Esophagus (tissue), 2 donors: ENCODE results near the gene MYO9B. TPM values are rescaled to one million over a fixed set of nuclear protein-coding genes. Genes with fewer than 3 reads are reported as not detected.

Experiments used
- H3K27ac ChIP-seq, 2 donors: one replicate each; pipeline ENCODE4 v1.5.1; 2013; ENCODE audit warnings: low read depth in 2 of 2, mild to moderate bottlenecking in 2 of 2, inconsistent platforms in 1 of 2, low read length in 1 of 2, moderate library complexity in 1 of 2
- H3K27me3 ChIP-seq, 2 donors: one replicate each; pipeline ENCODE4 v1.6.1; 2013; ENCODE audit warnings: low read length in 2 of 2, control low read depth in 1 of 2, mild to moderate bottlenecking in 1 of 2; ENCODE audit not compliant: insufficient read depth in 2 of 2, control insufficient read depth in 1 of 2
- H3K36me3 ChIP-seq, 2 donors: one replicate each; pipeline ENCODE4 v1.6.1; 2013; ENCODE audit warnings: low read length in 1 of 2; ENCODE audit not compliant: control insufficient read depth in 2 of 2, insufficient read depth in 2 of 2
- H3K4me1 ChIP-seq, 2 donors: one replicate each; pipeline ENCODE4 v1.6.1; 2013; ENCODE audit warnings: low read length in 1 of 2; ENCODE audit not compliant: control insufficient read depth in 2 of 2, insufficient read depth in 2 of 2
- H3K4me3 ChIP-seq, 2 donors: one replicate each; pipeline ENCODE4 v1.5.1; 2013; ENCODE audit warnings: low read length in 2 of 2, mild to moderate bottlenecking in 2 of 2, low read depth in 1 of 2, moderate library complexity in 1 of 2
- H3K9me3 ChIP-seq, 2 donors: one replicate each; pipeline ENCODE4 v1.6.1; 2013; ENCODE audit warnings: mild to moderate bottlenecking in 2 of 2, low read depth in 1 of 2, low read length in 1 of 2, moderate library complexity in 1 of 2; ENCODE audit not compliant: control insufficient read depth in 2 of 2, insufficient read depth in 1 of 2
- WGBS, 2 donors: extraction: QIAGEN DNeasy Blood & Tissue Kit; methylation state at CpG; one replicate each; pipeline ENCODE4 v1.1.7; 2013; 5-methylcytosine and 5-hydroxymethylcytosine counted together
- polyA plus RNA-seq, 2 donors: library from polyadenylated mRNA; stranded (reverse); fragments of 200-250 nt; gene quantifications; one replicate each; pipeline ENCODE4 v1.2.3, GENCODE V29; 2013
- donor health status: healthy with polysubstance abuse.
- donor health status: Bipolar disorder and iron deficiency.

The MYO9B gene
- polyA plus RNA-seq, 2 donors = 24.2 to 41.2 TPM

GRCh38 chr19:17037184-17037583 is 38.4 kb upstream of the MYO9B start:
- no peaks in the 10 kb centered on the region for H3K4me1 ChIP-seq
- H3K27ac ChIP-seq = no peak overlapping the region
- H3K4me3 ChIP-seq = no peak overlapping the region
- no peaks in the 10 kb centered on the region for H3K27me3 ChIP-seq
- 90 to 92% methylated on average over 6 of the region's 6 CpGs for WGBS, 2 donors
- no peaks in the 10 kb centered on the region for H3K9me3 ChIP-seq
- no peaks in the 10 kb centered on the region for H3K36me3 ChIP-seq

- Histone ChIP-seq H3K27me3 (no peaks in the 10 kb centered on the region), H3K4me3 (no peak overlapping the region), H3K36me3 (no peaks in the 10 kb centered on the region), H3K27ac (no peak overlapping the region), H3K9me3 (no peaks in the 10 kb centered on the region), H3K4me1 (no peaks in the 10 kb centered on the region)
- WGBS, 2 donors = 71 to 73% methylated on average over 15 of the region's 15 CpGs
These were observed 37.5 kb upstream of the MYO9B start for GRCh38 chr19:17037966-17038500.

GRCh38 chr19:17041976-17042375 is 33.6 kb upstream of the MYO9B start:
- WGBS, 2 donors = 20 to 25% methylated on average over 11 of the region's 11 CpGs
- Histone ChIP-seq H3K27me3 (no peaks in the 10 kb centered on the region), H3K4me1 (no peaks in the 10 kb centered on the region), H3K9me3 (no peaks in the 10 kb centered on the region), H3K36me3 (no peaks in the 10 kb centered on the region), H3K27ac (no peak overlapping the region), H3K4me3 (no peak overlapping the region)

GRCh38 chr19:17043744-17044143 is 31.8 kb upstream of the MYO9B start:
- Histone ChIP-seq H3K4me3 (no peak overlapping the region), H3K36me3 (no peaks in the 10 kb centered on the region), H3K27ac (no peak overlapping the region), H3K9me3 (no peaks in the 10 kb centered on the region), H3K27me3 (no peaks in the 10 kb centered on the region), H3K4me1 (no peaks in the 10 kb centered on the region)
- 60 to 72% methylated on average over 7 of the region's 7 CpGs for WGBS, 2 donors

GRCh38 chr19:17045907-17046502 is 29.6 kb upstream of the MYO9B start:
- 88 to 90% methylated on average over 5 of the region's 5 CpGs for WGBS, 2 donors
- Histone ChIP-seq H3K27ac (no peak overlapping the region), H3K4me1 (no peaks in the 10 kb centered on the region)

GRCh38 chr19:17048885-17049453 is 26.6 kb upstream of the MYO9B start:
- no peaks in the 10 kb centered on the region for H3K27me3 ChIP-seq
- peaks cover 2 to 14% of the 10 kb centered on the region in 2 donors for H3K36me3 ChIP-seq
- 87 to 90% methylated on average over 16 of the region's 16 CpGs for WGBS, 2 donors
- no peaks in the 10 kb centered on the region for H3K4me1 ChIP-seq
- no peak overlapping the region for H3K4me3 ChIP-seq
- no peaks in the 10 kb centered on the region for H3K9me3 ChIP-seq
- H3K27ac ChIP-seq = no peak overlapping the region

More at GRCh38 chr19:17045907-17046502, 29.6 kb upstream of the MYO9B start:
- Histone ChIP-seq H3K9me3 (no peaks in the 10 kb centered on the region), H3K4me3 (no peak overlapping the region), H3K27me3 (no peaks in the 10 kb centered on the region), H3K36me3 (peaks cover 0 to 3% of the 10 kb centered on the region in 2 donors)

GRCh38 chr19:17049711-17050280 is 25.8 kb upstream of the MYO9B start:
- no peaks in the 10 kb centered on the region for H3K4me1 ChIP-seq
- no peak overlapping the region for H3K4me3 ChIP-seq
- no peaks in the 10 kb centered on the region for H3K27me3 ChIP-seq
- H3K36me3 ChIP-seq = peaks cover 4 to 17% of the 10 kb centered on the region in 2 donors
- no peak overlapping the region for H3K27ac ChIP-seq
- no peaks in the 10 kb centered on the region for H3K9me3 ChIP-seq
- WGBS, 2 donors = 72 to 75% methylated on average over 18 of the region's 18 CpGs

- H3K4me3 ChIP-seq = no peak overlapping the region
- peaks cover 4 to 22% of the 10 kb centered on the region in 2 donors for H3K36me3 ChIP-seq
- no peak overlapping the region for H3K27ac ChIP-seq
- no peaks in the 10 kb centered on the region for H3K27me3 ChIP-seq
- 61 to 66% methylated on average over 8 of the region's 8 CpGs for WGBS, 2 donors
- no peaks in the 10 kb centered on the region for H3K9me3 ChIP-seq
- H3K4me1 ChIP-seq = no peaks in the 10 kb centered on the region
These were observed 23.1 kb upstream of the MYO9B start for GRCh38 chr19:17052439-17052838.

GRCh38 chr19:17054746-17055145 is 20.8 kb upstream of the MYO9B start:
- H3K27ac ChIP-seq = no peak overlapping the region
- H3K9me3 ChIP-seq = peaks cover 0 to 10% of the 10 kb centered on the region in 2 donors
- WGBS, 2 donors = 92 to 99% methylated on average over 5 of the region's 5 CpGs
- no peaks in the 10 kb centered on the region for H3K27me3 ChIP-seq
- H3K4me3 ChIP-seq = no peak overlapping the region
- H3K4me1 ChIP-seq = no peaks in the 10 kb centered on the region
- peaks cover 4 to 31% of the 10 kb centered on the region in 2 donors for H3K36me3 ChIP-seq
